NCI-H146 (cell line): ENCODE measurements around the gene HEATR5A.
"Not testable (repeated sequence)": the region's sequence is repeated elsewhere in the genome, so short reads cannot be mapped to it uniquely, and the experiment has no call there.

Experiments
- DNase-seq: peaks from one replicate; lab custom pipeline; 2025; lab: John Stamatoyannopoulos, UW

HEATR5A gene

GRCh38 chr14:31388687-31389413 is 31.5 kb downstream of the HEATR5A start:
- DNase-seq, result no peak

- DNase-seq, result no peak
Measured at GRCh38 chr14:31387091-31387490, 33.3 kb downstream of the HEATR5A start.

GRCh38 chr14:31386271-31386670 is 34.1 kb downstream of the HEATR5A start:
- DNase-seq, result no peak

GRCh38 chr14:31382221-31382620 is 38.1 kb downstream of the HEATR5A start:
- DNase-seq, result no peak

- DNase-seq, result no peak
Measured at GRCh38 chr14:31380106-31380505, 40.2 kb downstream of the HEATR5A start.

- DNase-seq, result not testable (repeated sequence)
Measured at GRCh38 chr14:31379125-31379947, 41.0 kb downstream of the HEATR5A start.

- DNase-seq, result no peak
Measured at GRCh38 chr14:31377433-31377832, 42.9 kb downstream of the HEATR5A start.

GRCh38 chr14:31371646-31372045 is 48.7 kb downstream of the HEATR5A start:
- DNase-seq, result no peak

- no peak for DNase-seq
Measured at GRCh38 chr14:31363331-31364073, 56.8 kb downstream of the HEATR5A start.

- DNase-seq, result no peak
Measured at GRCh38 chr14:31362746-31363145, 57.6 kb downstream of the HEATR5A start.

- DNase-seq, result not testable (repeated sequence)
Measured at GRCh38 chr14:31361761-31362160, 58.6 kb downstream of the HEATR5A start.

GRCh38 chr14:31360919-31361662 is 59.3 kb downstream of the HEATR5A start:
- DNase-seq, result no peak

- DNase-seq, result no peak
Measured at GRCh38 chr14:31357279-31357678, 63.1 kb downstream of the HEATR5A start.

- no peak for DNase-seq
Measured at GRCh38 chr14:31346097-31346496, 74.3 kb downstream of the HEATR5A start.

- DNase-seq, result no peak
Measured at GRCh38 chr14:31341280-31341679, 79.1 kb downstream of the HEATR5A start.

- no peak for DNase-seq
Measured at GRCh38 chr14:31340297-31341063, 79.9 kb downstream of the HEATR5A start.

- no peak for DNase-seq
Measured at GRCh38 chr14:31339743-31340142, 80.6 kb downstream of the HEATR5A start.

GRCh38 chr14:31337331-31337730 is 83.0 kb downstream of the HEATR5A start:
- no peak for DNase-seq

- no peak for DNase-seq
Measured at GRCh38 chr14:31336646-31337045, 83.7 kb downstream of the HEATR5A start.

GRCh38 chr14:31331395-31331794 is 89.0 kb downstream of the HEATR5A start:
- DNase-seq, result not testable (repeated sequence)
